Right ventricle myocardium inferior (tissue), 1 donor: ENCODE measurements around the gene C20orf144. TPM values are rescaled to one million over a fixed set of nuclear protein-coding genes. Genes with fewer than 3 reads are reported as not detected.

Experiments
- ATAC-seq: fragments of 200-7000 bp; cut with Tn5 transposase; one replicate; pipeline ENCODE4 v1.9.1; 2020; ENCODE audit warnings: mild to moderate bottlenecking, moderate library complexity
- DNase-seq: peaks from one replicate; pipeline ENCODE4 v3.0.0; 2021; ENCODE audit errors: missing footprints
- intact Hi-C: fragments of 100-400 bp; cut with DNase I; formaldehyde crosslinking; loops from one replicate; pipeline ENCODE4 v1.11.0; 2022
- total RNA-seq: library from RNA; stranded (reverse); fragmentation: NEBNext Ultra II Directional; extraction: Animal tissue kit (Norgen Biotek cat#: 25700); gene quantifications from one replicate; pipeline ENCODE4 v1.2.1, GENCODE V29; 2021
- donor health status: DM: no; HTN: yes; CAD: no; lungs with severe emphysema.

C20orf144 gene
- total RNA-seq, 1 donor from 2014 or later = not detected

GRCh38 chr20:33672426-33673113 is 10.4 kb downstream of the C20orf144 start:
- DNase-seq (no peak), ATAC-seq (no peak)
- intact Hi-C loops = loop anchor here (5.0 kb wide), 2 partner anchors 50 to 270 kb away; partner anchors contain the start of genes CDK5RAP1 and PXMP4

GRCh38 chr20:33673114-33673409 is 10.9 kb downstream of the C20orf144 start:
- intact Hi-C loops = loop anchor here (5.0 kb wide), 2 partner anchors 49 to 271 kb away; partner anchors contain the start of genes CDK5RAP1 and PXMP4
- DNase-seq (no peak), ATAC-seq (no peak)

- ATAC-seq (no peak), DNase-seq (peak; percentile 73)
- intact Hi-C loops = loop anchor here (5.0 kb wide), 2 partner anchors 49 to 271 kb away; partner anchors contain the start of genes CDK5RAP1 and PXMP4
Observed at GRCh38 chr20:33673410-33674293, 11.5 kb downstream of the C20orf144 start.

GRCh38 chr20:33674294-33675135 is 12.4 kb downstream of the C20orf144 start, which contains the start of gene NECAB3:
TSS of gene NECAB3 (minus strand) at chr20:33674428. CDS start at chr20:33674352, 76 bp downstream.
- intact Hi-C loops = loop anchor here (5.0 kb wide), 2 partner anchors 48 to 272 kb away; partner anchors contain the start of genes CDK5RAP1 and PXMP4
- ATAC-seq = peak; percentile 79

GRCh38 chr20:33675136-33675959 is 13.2 kb downstream of the C20orf144 start:
- intact Hi-C loops = no loop called here
- ATAC-seq (peak; percentile 36), DNase-seq (peak; percentile 73)

More at GRCh38 chr20:33674294-33675135, 12.4 kb downstream of the C20orf144 start, which contains the start of gene NECAB3:
- DNase-seq = peak; percentile 91

- intact Hi-C loops = no loop called here
- no peak for ATAC-seq
- DNase-seq = peak; percentile 57
Observed at GRCh38 chr20:33676121-33676520, 14.0 kb downstream of the C20orf144 start.

GRCh38 chr20:33676652-33677645 is 14.8 kb downstream of the C20orf144 start:
- ATAC-seq (no peak), DNase-seq (no peak)
- intact Hi-C loops = no loop called here

- intact Hi-C loops = no loop called here
- ATAC-seq (peak; percentile 73), DNase-seq (peak; percentile 88)
Observed at GRCh38 chr20:33677991-33678702, 16.0 kb downstream of the C20orf144 start.

- intact Hi-C loops = no loop called here
- DNase-seq = peak; percentile 65
Observed at GRCh38 chr20:33679758-33680485, 17.8 kb downstream of the C20orf144 start.

GRCh38 chr20:33680686-33681085 is 18.6 kb downstream of the C20orf144 start:
- intact Hi-C loops = no loop called here
- DNase-seq = no peak
- no peak for ATAC-seq

More at GRCh38 chr20:33679758-33680485, 17.8 kb downstream of the C20orf144 start:
- no peak for ATAC-seq

- intact Hi-C loops = no loop called here
- ATAC-seq = no peak
- no peak for DNase-seq
Observed at GRCh38 chr20:33681288-33681687, 19.2 kb downstream of the C20orf144 start.

- ATAC-seq (no peak), DNase-seq (peak; percentile 15)
- intact Hi-C loops = no loop called here
Observed at GRCh38 chr20:33681728-33682353, 19.7 kb downstream of the C20orf144 start.

GRCh38 chr20:33684533-33685327 is 22.6 kb downstream of the C20orf144 start:
- ATAC-seq = no peak
- intact Hi-C loops = no loop called here
- peak; percentile 45 for DNase-seq
